CD4-positive, alpha-beta T cell treated with Interferon gamma for 1 hour (primary cell): ENCODE data around the gene ARL10.
"Not testable (repeated sequence)": the region's sequence is repeated elsewhere in the genome, so short reads cannot be mapped to it uniquely, and the experiment has no call there.

Source experiments
- DNase-seq: peaks from one replicate; pipeline ENCODE4 v3.0.0-alpha.2; 2020

ARL10 gene

DNA sequence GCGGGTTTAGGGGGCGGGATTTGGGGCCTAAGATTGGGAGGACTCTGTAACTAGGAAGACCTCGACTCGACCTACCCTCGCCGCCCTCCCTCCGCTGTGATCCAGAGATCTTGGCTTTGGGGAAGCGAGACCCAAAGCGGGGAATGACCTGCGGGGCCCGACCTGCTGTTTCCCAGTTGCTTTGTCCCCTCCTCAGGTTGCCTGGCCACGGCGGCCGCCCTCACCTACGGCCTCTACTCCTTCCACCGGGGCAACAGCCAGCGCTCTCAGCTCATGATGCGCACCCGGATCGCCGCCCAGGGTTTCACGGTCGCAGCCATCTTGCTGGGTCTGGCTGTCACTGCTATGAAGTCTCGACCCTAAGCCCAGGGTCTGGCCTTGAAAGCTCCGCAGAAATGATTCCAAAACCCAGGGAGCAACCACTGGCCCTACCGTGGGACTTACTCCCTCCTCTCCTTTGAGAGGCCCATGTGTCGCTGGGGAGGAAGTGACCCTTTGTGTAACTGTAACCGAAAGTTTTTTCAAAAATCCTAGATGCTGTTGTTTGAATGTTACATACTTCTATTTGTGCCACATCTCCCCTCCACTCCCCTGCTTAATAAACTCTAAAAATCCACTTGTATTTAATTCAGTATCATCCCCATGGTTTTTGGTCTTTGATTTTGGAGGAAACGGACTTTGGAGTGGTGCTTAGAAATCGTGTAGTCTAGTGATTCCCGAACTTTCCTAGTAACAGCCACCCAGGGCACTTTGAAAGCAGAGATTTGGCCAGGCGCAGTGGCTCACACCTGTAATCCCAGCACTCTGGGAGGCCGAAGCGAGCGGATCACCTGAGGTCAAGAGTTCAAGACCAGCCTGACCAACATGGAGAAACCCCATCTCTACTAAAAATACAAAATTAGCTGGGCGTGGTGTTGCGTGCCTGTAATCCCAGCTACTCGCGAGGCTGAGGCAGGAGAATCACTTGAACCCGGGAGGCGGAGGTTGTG is 24.1 kb downstream of the ARL10 start:
- no peak for DNase-seq

GRCh38 chr5:176391479-176391878 is 26.2 kb downstream of the ARL10 start:
- DNase-seq: no peak

- no peak for DNase-seq
Observed at GRCh38 chr5:176391999-176392398, 26.7 kb downstream of the ARL10 start.

DNA sequence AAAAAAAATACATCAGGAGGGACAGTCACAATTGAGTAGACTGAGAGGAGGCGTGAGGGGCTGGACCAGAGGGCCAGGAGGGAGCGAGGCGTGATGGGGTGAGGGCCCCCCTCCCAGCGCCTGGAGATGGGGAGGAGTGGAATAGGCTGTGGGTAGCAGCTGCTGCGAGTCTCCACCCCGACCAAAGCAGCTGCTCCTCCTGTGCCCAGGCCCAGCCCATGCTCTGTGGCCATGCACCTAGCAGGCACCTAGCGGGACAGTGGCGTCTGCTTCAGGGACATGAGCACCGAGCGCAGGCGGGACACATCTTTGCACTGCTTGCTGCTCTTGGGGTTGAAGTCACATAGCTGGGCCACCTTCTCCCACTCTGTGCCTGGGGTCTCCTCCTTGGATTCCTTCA is 27.2 kb downstream of the ARL10 start:
- DNase-seq: no peak

- no peak for DNase-seq
Observed at GRCh38 chr5:176394096-176394495, 28.8 kb downstream of the ARL10 start.

GRCh38 chr5:176394881-176395675 is 29.8 kb downstream of the ARL10 start:
- no peak for DNase-seq

GRCh38 chr5:176396330-176396729 is 31.0 kb downstream of the ARL10 start:
- DNase-seq: no peak

GRCh38 chr5:176397736-176398420 is 32.6 kb downstream of the ARL10 start:
- no peak for DNase-seq

DNA sequence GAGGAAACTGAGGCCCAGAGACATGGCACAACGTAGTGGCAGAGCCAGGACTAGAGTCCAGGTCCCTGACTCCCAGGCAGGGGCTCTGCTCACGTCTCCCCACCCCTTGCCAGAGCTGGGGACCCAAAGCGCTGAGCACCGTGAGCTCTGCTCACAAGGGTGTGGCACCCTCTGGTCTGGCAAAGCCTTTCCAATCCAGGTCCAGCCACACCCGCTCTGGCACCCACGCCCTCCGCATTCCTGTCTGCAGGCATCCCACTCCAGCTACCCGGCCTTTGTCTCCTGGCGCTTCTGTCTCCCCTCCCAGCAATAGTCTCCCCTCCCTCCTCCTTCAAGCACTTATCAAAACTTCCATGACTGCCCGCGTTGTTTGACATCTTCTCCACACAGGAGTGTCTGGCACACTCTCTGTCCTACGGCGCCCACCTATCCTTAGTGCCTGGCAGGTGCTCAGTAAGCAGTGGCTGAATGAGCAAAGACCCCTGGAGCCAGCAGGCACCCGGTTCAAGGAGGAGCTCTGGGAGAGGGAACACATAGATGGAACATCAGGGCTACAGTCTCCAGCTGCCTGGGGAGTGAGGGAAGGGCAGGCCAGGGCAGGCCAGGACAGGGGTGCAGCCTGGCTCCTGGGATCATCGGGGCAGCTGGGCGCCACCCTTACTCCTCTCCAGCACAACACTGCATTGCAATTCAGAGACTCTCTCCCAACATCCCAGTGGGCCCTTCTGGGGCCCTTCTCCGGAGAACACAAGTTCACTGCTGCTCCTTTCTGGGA is 35.3 kb downstream of the ARL10 start:
- no peak for DNase-seq

GRCh38 chr5:176401281-176402205 is 36.3 kb downstream of the ARL10 start:
- no peak for DNase-seq

- DNase-seq: no peak
Observed at GRCh38 chr5:176405656-176406435, 40.6 kb downstream of the ARL10 start.

GRCh38 chr5:176406436-176407052 is 41.3 kb downstream of the ARL10 start:
- no peak for DNase-seq

DNA sequence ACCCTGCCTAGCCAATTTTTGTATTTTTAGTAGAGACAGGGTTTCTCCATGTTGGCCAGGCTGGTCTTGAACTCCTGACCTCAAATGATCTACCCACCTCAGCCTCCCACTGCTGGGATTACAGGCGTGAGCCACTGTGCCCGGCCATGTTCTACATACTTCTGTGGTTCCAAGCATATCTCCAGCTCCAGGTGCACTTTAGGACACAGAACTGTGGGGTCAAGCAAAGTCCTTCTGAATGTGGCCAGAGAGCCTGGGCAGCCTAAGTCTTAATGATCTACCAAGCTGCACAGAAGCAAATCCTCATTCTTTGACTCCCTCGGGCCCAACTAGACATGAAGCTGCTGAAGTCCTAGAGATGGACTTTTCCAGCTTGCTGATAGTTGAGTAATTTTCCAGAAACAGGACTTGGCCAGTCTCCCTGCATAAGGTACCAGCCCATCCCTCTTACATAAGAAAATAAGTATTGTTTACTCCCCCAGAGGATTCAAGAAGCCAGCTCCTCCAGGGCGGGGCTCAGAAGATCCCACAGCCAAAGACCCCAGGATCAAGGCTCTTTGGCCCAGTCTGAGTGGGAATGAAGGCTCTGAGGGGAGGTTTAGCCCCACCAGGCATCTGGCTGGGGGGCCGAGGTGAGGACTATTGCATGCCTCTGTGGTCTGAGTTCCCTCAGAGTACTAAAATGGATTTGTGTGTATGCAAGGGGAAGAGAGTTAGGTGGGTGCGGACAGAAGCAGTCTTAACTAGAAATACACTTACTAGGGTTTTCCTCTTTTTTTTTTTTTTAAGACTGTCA is 42.4 kb downstream of the ARL10 start:
- no peak for DNase-seq

GRCh38 chr5:176408252-176408573 is 42.9 kb downstream of the ARL10 start:
- DNase-seq: not testable (repeated sequence)

DNA sequence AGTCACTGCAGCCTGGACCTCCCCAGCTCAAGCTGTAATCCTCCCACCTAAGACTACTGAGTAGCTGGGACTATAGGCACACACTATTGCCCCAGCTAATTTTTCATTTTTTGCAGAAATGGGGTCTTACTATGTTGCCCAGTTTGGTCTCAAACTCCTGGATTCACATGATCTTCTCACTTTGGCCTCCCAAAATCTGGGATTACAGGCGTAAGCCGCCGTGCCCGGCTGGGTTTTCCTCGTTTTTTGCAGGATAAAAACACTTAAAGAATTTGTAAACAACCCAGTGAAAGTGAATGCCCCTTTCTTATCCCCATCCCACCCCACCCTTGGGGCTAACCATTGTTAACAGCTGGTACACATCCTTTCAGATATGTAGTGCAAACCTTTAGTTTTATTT is 43.3 kb downstream of the ARL10 start:
- no peak for DNase-seq

GRCh38 chr5:176409765-176410164 is 44.5 kb downstream of the ARL10 start:
- DNase-seq: no peak

GRCh38 chr5:176410486-176411180 is 45.3 kb downstream of the ARL10 start:
- DNase-seq: no peak

GRCh38 chr5:176412517-176413254 is 47.4 kb downstream of the ARL10 start:
- DNase-seq: no peak
